Activated CD8-positive, alpha-beta T cell treated with anti-CD3 and anti-CD28 coated beads for 36 hours (primary cell): ENCODE data around the gene FYN. TPM values are rescaled to one million over a fixed set of nuclear protein-coding genes. Genes with fewer than 3 reads are reported as not detected.

Source experiments
- ATAC-seq: fragments of 200-7000 bp; cut with Tn5 transposase; one replicate; pipeline ENCODE4 v1.10.0; 2021; ENCODE audit warnings: mild to moderate bottlenecking, moderate library complexity
- CTCF ChIA-PET: fragments of 350-600 bp; sonication (Branson Sonifier 250); formaldehyde crosslinking; loops from one replicate; lab custom pipeline; 2021; ENCODE audit warnings: antibody characterized with exemption; lab: Charles Lee
- POLR2A ChIA-PET: fragments of 350-600 bp; sonication (Branson Sonifier 250); formaldehyde crosslinking; loops from one replicate; lab custom pipeline; 2021; ENCODE audit warnings: antibody characterized with exemption; lab: Charles Lee
- DNase-seq: peaks from one replicate; pipeline ENCODE4 v3.0.0-alpha.2; 2020
- H3K27ac Mint-ChIP-seq: one replicate; pipeline ENCODE4 v1.8.0; 2021; ENCODE audit warnings: mild to moderate bottlenecking, mixed read lengths
- H3K27me3 Mint-ChIP-seq: one replicate; pipeline ENCODE4 v1.8.0; 2021; ENCODE audit warnings: mixed read lengths
- H3K36me3 Mint-ChIP-seq: one replicate; pipeline ENCODE4 v1.8.0; 2021; ENCODE audit warnings: low read depth, mixed read lengths
- H3K4me1 Mint-ChIP-seq: one replicate; pipeline ENCODE4 v1.8.0; 2021; ENCODE audit warnings: low read depth, mixed read lengths
- H3K4me3 Mint-ChIP-seq: one replicate; pipeline ENCODE4 v1.8.0; 2021; ENCODE audit warnings: mild to moderate bottlenecking, moderate library complexity, mixed read lengths
- H3K9me3 Mint-ChIP-seq: one replicate; pipeline ENCODE4 v1.8.0; 2021; ENCODE audit warnings: mixed read lengths
- intact Hi-C: fragments of 100-400 bp; cut with micrococcal nuclease; formaldehyde crosslinking; loops from one replicate; pipeline ENCODE4 v1.10.0; 2022
- total RNA-seq, 2 experiments: library from RNA; stranded (reverse); gene quantifications; one replicate each; pipeline ENCODE4 v1.2.3, GENCODE V29; 2021
- TF ChIP-seq, protein P1 (sequence below): fragments of 200-600 bp; IDR thresholded peaks from one replicate; pipeline ENCODE4 v1.8.0; 2022; ENCODE audit warnings: antibody characterized with exemption, mild to moderate bottlenecking

The FYN gene
- total RNA-seq, 2 experiments from 2014 or later: 384 to 386 TPM

DNA sequence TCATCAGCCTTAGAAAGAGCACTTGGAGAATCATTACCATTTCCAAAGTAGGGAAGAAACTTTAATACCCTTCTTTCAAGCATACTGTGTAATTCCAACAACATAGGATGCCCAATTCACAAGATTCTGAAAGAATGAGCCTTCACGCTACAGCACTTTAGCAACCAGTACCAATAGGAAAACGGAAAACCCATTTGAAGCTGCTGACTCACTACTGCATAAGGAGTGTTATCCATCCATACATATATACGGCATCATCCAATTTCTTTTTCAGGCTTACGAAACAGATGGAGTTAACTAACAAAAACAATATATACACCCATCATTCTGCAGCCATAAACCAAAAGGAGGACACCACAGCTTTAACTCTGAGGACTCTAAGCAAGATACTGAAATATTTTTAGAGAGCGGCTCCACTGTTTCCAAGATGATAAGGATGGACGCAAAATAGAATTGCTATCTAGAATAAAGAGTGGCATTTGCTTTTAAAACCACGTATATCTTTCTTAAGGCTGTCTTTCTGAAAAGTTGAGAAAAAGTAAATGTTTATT lies 24.9 kb downstream of the FYN start:
- Mint-ChIP-seq H3K27me3 (no peaks in the 10 kb centered on the region), H3K4me1 (peaks cover 45% of the 10 kb centered on the region), H3K4me3 (no peak overlapping the region), H3K27ac (no peak overlapping the region), H3K36me3 (peaks cover 68% of the 10 kb centered on the region), H3K9me3 (no peaks in the 10 kb centered on the region)
- ChIA-PET CTCF (interaction anchor here (1.3 kb wide), 2 partner anchors 9 to 17 kb away, joined by 3 to 4 read pairs; no protein-coding TSS in a partner anchor), POLR2A (interaction anchor here (1.0 to 1.4 kb wide), 3 partner anchors 11 to 145 kb away, joined by 3 to 5 read pairs (median 3); no protein-coding TSS in a partner anchor)
- TF ChIP-seq, protein P1, sequence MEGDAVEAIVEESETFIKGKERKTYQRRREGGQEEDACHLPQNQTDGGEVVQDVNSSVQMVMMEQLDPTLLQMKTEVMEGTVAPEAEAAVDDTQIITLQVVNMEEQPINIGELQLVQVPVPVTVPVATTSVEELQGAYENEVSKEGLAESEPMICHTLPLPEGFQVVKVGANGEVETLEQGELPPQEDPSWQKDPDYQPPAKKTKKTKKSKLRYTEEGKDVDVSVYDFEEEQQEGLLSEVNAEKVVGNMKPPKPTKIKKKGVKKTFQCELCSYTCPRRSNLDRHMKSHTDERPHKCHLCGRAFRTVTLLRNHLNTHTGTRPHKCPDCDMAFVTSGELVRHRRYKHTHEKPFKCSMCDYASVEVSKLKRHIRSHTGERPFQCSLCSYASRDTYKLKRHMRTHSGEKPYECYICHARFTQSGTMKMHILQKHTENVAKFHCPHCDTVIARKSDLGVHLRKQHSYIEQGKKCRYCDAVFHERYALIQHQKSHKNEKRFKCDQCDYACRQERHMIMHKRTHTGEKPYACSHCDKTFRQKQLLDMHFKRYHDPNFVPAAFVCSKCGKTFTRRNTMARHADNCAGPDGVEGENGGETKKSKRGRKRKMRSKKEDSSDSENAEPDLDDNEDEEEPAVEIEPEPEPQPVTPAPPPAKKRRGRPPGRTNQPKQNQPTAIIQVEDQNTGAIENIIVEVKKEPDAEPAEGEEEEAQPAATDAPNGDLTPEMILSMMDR: no peak
- intact Hi-C loops: no loop called here
- DNase-seq (no peak), ATAC-seq (no peak)

DNA sequence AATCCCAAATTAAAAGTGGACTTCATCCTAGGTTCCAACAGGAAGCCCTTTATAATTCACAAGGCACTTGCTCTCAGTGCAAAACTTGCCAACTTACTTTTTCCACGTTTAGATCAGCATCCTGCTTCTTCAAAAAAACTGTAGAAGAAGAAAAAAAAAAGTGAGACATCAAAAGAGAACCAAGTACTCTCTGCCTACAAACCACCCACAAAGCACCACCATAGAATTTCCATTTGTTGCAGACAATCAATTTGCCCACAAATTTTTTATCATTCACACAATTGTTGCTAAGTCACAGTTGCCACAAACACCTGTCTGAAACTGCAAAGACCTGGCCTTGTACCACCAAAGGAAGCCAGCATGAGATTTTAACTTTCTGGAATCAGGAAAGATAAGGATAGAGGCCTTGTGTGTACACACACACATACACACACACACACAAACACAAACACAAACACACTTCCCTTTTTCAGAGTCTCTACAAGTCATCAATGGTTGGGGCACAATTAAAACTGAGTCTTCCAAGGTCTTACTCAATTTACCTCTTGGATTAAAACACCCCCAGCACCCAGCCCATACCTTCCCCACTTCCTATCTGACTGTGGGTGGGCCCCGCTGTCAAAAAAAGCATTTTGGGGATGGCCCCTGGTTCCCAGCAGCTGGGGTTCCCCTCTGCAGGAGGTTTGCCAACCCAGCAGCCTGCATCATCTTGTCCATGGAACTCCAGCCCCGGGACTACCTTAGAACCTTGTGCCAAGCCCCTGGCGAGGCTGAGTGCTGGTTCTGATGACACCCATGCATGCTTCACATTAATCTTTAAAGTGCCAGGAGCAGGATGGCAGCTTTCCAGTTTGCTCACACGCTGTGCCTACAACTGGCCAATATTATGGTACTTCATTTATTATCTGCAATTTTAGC lies 26.5 kb downstream of the FYN start:
- ChIA-PET POLR2A (interaction anchor here (0.6 to 4.2 kb wide), 12 partner anchors 12 to 368 kb away, joined by 3 to 23 read pairs (median 3); no protein-coding TSS in a partner anchor), CTCF (interaction anchor here (0.8 to 1.8 kb wide), 8 partner anchors 8 to 197 kb away, joined by 3 to 4 read pairs (median 3); no protein-coding TSS in a partner anchor)
- Mint-ChIP-seq H3K36me3 (peaks cover 53% of the 10 kb centered on the region), H3K27me3 (no peaks in the 10 kb centered on the region), H3K27ac (no peak overlapping the region), H3K4me1 (peaks cover 30% of the 10 kb centered on the region), H3K4me3 (no peak overlapping the region), H3K9me3 (no peaks in the 10 kb centered on the region)
- intact Hi-C loops: no loop called here
- TF ChIP-seq, protein P1: no peak
- ATAC-seq (peak; percentile 29), DNase-seq (peak; percentile 65)

DNA sequence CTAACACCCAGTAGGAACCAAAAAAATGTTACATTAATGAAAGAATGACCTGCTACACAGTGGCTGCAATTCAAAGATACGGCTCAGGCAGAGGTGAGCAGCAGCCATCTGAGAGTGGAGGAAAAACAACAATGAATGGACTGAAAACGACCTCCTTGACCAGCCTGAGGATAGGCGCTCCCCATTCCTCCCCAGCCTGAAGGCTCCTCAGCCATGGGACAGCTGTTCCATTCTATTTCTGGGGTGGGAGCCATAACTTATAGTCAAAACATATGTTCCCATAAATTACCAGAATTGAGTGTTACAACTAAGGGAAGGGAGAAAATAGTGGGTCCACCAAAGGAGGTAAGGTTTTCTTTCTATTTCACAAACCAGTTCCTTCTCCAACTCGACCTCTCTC lies 27.2 kb downstream of the FYN start:
- POLR2A ChIA-PET: interaction anchor here (0.6 to 4.2 kb wide), 13 partner anchors 8 to 367 kb away, joined by 3 to 23 read pairs (median 3); no protein-coding TSS in a partner anchor
- Mint-ChIP-seq H3K27me3 (no peaks in the 10 kb centered on the region), H3K9me3 (no peaks in the 10 kb centered on the region), H3K4me3 (no peak overlapping the region), H3K4me1 (peaks cover 23% of the 10 kb centered on the region), H3K27ac (no peak overlapping the region), H3K36me3 (peaks cover 47% of the 10 kb centered on the region)
- intact Hi-C loops: no loop called here
- CTCF ChIA-PET: interaction anchor here (0.8 to 3.6 kb wide), 9 partner anchors 8 to 197 kb away, joined by 3 to 14 read pairs (median 5); no protein-coding TSS in a partner anchor
- TF ChIP-seq, protein P1: no peak
- no peak for DNase-seq
- ATAC-seq: no peak

DNA sequence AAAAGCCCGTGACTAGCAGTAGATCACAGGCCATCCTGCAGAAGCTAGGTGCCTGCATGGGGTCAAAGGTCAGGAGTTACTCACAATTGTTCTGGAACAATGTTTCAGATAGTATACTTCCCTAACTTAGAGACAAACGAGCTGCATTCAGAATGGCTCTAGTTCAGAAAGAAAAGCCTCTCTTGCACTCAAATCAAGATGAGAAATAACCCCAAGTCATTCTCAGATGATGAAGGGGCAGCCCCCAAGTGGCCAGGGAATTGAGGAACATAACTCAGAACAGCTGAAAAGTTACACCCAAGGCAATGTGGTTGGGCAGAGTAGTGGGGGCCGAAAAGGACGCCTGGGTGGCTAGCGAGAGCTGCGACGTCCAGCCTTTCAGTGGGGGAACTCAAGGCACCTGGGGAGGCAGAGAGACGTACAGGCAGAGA lies 27.8 kb downstream of the FYN start:
- TF ChIP-seq, protein P1: no peak
- ChIA-PET CTCF (interaction anchor here (0.8 to 3.6 kb wide), 11 partner anchors 9 to 198 kb away, joined by 3 to 14 read pairs (median 4); no protein-coding TSS in a partner anchor), POLR2A (interaction anchor here (0.7 to 4.2 kb wide), 12 partner anchors 8 to 127 kb away, joined by 3 to 23 read pairs (median 5); no protein-coding TSS in a partner anchor)
- Mint-ChIP-seq H3K4me1 (peaks cover 17% of the 10 kb centered on the region), H3K27ac (no peak overlapping the region), H3K27me3 (no peaks in the 10 kb centered on the region), H3K4me3 (no peak overlapping the region), H3K36me3 (peaks cover 43% of the 10 kb centered on the region), H3K9me3 (no peaks in the 10 kb centered on the region)
- intact Hi-C loops: no loop called here
- ATAC-seq (peak; percentile 10), DNase-seq (peak; percentile 56)
